Esophagus muscularis mucosa (tissue), 3 donors: ENCODE measurements around the gene ETV3L.

Experiments
- POLR2A ChIP-seq: fragments of 450-650 bp; IDR thresholded peaks from one replicate; pipeline ENCODE4 v1.6.1; 2017; ENCODE audit warnings: antibody characterized with exemption, moderate library complexity, mild to moderate bottlenecking, low read depth
- POLR2AphosphoS5 ChIP-seq, 2 donors: sonication (generic); formaldehyde crosslinking; IDR thresholded peaks; one replicate each; pipeline ENCODE4 v1.6.1; 2017; ENCODE audit warnings: antibody characterized with exemption in 2 of 2
- TF ChIP-seq, protein P1 (sequence below), 3 experiments: fragments of 200-600 bp in 2 of 3; fragments of 450-650 bp in 1 of 3; sonication (generic) in 2 of 3; IDR thresholded peaks; one replicate each; pipeline ENCODE4 v1.5.1; 2017 to 2019; ENCODE audit warnings: antibody characterized with exemption in 3 of 3, mild to moderate bottlenecking in 2 of 3, moderate library complexity in 1 of 3

- TF ChIP-seq, protein P1, sequence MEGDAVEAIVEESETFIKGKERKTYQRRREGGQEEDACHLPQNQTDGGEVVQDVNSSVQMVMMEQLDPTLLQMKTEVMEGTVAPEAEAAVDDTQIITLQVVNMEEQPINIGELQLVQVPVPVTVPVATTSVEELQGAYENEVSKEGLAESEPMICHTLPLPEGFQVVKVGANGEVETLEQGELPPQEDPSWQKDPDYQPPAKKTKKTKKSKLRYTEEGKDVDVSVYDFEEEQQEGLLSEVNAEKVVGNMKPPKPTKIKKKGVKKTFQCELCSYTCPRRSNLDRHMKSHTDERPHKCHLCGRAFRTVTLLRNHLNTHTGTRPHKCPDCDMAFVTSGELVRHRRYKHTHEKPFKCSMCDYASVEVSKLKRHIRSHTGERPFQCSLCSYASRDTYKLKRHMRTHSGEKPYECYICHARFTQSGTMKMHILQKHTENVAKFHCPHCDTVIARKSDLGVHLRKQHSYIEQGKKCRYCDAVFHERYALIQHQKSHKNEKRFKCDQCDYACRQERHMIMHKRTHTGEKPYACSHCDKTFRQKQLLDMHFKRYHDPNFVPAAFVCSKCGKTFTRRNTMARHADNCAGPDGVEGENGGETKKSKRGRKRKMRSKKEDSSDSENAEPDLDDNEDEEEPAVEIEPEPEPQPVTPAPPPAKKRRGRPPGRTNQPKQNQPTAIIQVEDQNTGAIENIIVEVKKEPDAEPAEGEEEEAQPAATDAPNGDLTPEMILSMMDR (IDR thresholded peaks at IDR 0.05) = no peak
- TF ChIP-seq POLR2AphosphoS5 (IDR thresholded peaks at IDR 0.05) = no peak
- TF ChIP-seq POLR2A = no peak
Observed at GRCh38 chr1:157111396-157112165, 12.0 kb upstream of the ETV3L start.
